ENCODE measurements around the gene EYA2.
"Not testable (repeated sequence)": the region's sequence is repeated elsewhere in the genome, so short reads cannot be mapped to it uniquely, and the experiment has no call there.

The EYA2 gene

GRCh38 chr20:46897328-46897880, 2.8 kb downstream of the EYA2 start:
- DNase-seq: no peak

- no peak for DNase-seq
Measured at GRCh38 chr20:46898423-46898822, 3.8 kb downstream of the EYA2 start.

GRCh38 chr20:46899621-46900020, 5.0 kb downstream of the EYA2 start:
- DNase-seq: peak; percentile 49

GRCh38 chr20:46900086-46900485, 5.4 kb downstream of the EYA2 start:
- DNase-seq: no peak

- DNase-seq: no peak
Measured at GRCh38 chr20:46900826-46901225, 6.2 kb downstream of the EYA2 start.

GRCh38 chr20:46901638-46902037, 7.0 kb downstream of the EYA2 start:
- no peak for DNase-seq

GRCh38 chr20:46903256-46903655, 8.6 kb downstream of the EYA2 start:
- DNase-seq: no peak

GRCh38 chr20:46903937-46904336, 9.3 kb downstream of the EYA2 start:
- no peak for DNase-seq

GRCh38 chr20:46905364-46906125, 10.9 kb downstream of the EYA2 start:
- no peak for DNase-seq

GRCh38 chr20:46913329-46914044, 18.8 kb downstream of the EYA2 start:
- DNase-seq: no peak

GRCh38 chr20:46914789-46915379, 20.2 kb downstream of the EYA2 start:
- DNase-seq: peak; percentile 72

- DNase-seq: no peak
Measured at GRCh38 chr20:46915575-46916257, 21.1 kb downstream of the EYA2 start.

- DNase-seq: no peak
Measured at GRCh38 chr20:46916258-46916603, 21.6 kb downstream of the EYA2 start.

- no peak for DNase-seq
Measured at GRCh38 chr20:46917155-46917554, 22.5 kb downstream of the EYA2 start.

- DNase-seq: no peak
Measured at GRCh38 chr20:46920114-46920513, 25.5 kb downstream of the EYA2 start.

GRCh38 chr20:46922841-46923240, 28.2 kb downstream of the EYA2 start:
- DNase-seq: not testable (repeated sequence)

GRCh38 chr20:46923550-46923949, 28.9 kb downstream of the EYA2 start:
- DNase-seq: no peak

- DNase-seq: no peak
Measured at GRCh38 chr20:46928580-46929132, 34.0 kb downstream of the EYA2 start.

- no peak for DNase-seq
Measured at GRCh38 chr20:46929902-46930301, 35.3 kb downstream of the EYA2 start.

GRCh38 chr20:46930640-46931339, 36.1 kb downstream of the EYA2 start:
- no peak for DNase-seq

GRCh38 chr20:46931699-46932098, 37.1 kb downstream of the EYA2 start:
- DNase-seq: no peak

- not testable (repeated sequence) for DNase-seq
Measured at GRCh38 chr20:46932439-46932838, 37.8 kb downstream of the EYA2 start.

All from right forelimb (tissue), 1 donor.